RKO (cell line): ENCODE results near the gene MORN1.

Experiments used
- DNase-seq: peaks from one replicate; pipeline ENCODE4 v3.0.0-alpha.2; 2016; ENCODE audit warnings: low spot score

Gene MORN1

DNA sequence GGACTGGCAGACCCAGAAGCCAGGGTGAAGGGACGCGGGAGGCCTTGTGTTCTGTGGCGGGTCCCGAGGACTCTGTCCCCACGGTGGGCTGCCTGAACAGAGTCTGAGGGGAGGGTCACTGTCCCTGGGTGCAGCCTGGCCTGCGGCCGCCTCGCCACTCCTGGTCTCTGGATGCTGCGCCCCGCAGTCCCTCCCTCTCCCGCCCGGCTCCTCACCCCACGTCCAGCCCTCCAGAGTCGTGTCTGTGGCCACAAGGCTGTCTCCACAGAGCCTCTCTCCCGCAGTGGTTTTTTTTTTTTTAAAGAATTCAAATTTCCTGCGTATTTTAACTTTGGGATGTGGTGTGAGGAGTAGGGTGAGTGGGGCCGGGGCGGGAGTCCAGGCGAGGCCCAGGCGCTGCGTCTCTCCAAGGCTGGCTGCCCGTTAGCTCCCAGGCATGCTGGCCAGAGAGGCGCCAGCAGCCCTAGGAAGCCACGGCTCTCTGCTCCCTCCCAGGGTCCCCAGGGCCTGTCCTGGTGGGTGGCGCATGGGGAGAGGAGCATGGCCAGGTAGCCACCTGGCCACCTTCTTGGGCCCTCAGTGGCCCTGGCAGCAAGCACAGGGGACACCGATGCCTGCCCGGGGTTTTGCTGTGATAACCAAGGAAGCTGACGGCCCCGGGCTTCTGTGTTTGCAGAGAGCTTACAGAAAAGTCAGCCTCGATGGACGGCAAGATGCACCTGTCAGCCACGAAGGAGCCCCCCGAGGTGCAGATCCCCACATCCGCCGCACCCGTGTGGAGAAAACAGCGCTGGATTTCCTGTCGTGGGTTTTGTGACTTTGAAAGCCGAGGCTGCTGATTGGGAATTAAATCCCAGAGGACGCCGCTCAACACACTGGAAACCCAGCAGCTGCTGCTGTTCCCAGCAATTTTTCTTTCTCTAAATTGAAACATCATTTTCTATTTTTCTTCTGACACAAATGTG, 72.8 kb downstream of the MORN1 start:
- DNase-seq: no peak

DNA sequence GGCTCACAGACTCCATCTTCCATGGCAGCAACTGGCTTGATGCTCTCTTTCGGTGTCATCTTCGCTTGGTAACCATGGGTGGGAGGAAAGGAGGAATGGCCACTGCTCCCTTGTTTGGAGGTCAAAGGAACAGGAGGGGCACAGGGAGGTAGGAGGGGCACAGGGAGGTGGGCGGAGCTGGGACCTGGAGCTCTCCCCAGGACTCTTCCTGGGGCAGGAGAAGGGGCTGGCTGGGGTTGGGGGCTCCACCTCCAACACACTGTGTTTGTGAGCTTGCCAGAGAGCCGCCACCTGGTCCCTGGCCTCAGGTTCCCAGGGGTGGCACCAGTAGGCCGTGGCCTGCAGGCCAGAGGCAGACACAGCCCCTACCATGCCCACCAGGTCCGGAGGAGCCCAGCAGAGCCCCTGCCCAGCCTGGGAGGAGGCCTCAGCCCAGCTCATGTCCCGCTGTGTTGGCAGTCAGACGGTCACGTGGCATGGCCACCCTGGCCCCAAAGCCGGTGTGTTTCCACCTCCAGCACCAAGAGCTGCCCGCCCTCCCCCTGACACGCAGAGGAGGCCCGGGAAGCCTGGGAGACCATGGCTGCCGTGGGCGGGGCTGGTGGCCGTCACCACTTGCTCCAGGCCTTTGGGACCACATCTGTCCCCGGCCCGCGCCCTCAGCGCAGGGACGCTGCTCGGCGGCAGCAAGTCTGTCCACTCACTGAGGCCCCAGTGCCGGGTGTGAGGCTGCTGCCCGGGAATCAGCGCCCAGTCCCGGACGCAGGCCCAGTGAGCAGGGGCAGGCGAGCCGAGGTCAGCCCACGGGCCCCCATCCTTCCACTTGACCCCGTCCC, 73.9 kb downstream of the MORN1 start:
- DNase-seq: no peak

DNA sequence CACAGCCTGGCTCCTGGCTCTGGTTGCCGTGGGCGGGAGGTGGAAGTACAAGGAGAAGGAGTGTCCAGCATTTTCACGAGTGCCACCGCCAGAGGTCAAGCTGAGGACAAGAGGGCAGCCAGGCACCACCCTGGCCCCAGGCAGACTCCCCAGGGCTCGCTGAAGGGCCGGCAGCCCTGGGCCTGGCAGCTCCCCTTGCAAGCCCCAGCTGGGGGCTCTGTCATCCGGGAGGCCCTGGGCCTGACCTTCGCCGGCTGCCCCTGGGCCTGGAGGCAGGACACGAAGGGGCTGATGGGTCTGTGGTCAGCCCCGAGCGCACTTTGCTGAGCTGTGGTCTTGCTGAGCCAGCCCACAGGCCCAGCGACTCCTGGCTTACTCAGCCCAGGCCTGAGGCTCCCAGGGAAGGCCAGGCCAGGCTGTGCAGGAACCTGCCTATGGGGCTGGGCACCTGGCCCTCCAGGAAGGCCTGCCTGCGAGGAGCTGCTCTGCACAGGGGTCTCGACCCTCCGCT, 74.8 kb downstream of the MORN1 start:
- DNase-seq: no peak

DNA sequence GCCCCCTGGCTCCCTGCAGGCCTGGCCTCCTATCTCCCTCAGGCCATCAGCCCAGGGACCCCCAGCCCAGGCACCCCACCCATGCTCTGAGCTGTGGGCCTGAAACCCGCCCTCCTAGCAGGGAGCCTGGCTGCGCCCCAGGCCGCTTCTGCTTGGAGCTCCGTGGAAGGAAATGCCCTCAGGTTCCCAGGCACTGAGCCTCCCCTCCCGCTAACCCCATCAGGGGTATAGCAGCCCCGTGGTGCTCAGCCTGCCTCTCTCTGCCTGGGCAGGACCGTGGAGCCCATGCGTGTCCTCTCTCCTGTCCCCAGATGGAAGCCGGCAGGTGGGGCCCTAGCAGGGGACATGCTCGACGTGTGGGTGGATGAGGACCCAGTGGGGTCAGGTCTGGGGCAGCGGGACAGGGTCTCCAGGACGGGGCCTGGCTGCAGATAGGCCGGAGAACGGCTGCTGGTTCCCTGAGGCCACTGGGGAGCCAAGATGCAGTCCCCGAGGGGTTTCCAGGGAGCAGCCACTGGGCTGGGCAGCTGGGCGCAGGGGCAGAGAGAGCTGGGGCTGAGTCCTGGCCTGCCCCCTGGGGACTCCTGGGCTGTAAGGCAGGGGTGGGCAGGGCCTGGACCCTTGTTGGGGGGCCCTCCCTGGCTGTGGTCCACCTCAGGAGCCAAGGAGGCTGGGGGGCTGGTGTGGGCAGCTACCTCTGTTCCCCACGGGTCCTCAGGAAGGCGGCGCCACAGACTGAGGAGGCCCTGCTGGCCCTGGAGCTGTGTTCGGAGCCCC, 75.5 kb downstream of the MORN1 start:
- no peak for DNase-seq

DNA sequence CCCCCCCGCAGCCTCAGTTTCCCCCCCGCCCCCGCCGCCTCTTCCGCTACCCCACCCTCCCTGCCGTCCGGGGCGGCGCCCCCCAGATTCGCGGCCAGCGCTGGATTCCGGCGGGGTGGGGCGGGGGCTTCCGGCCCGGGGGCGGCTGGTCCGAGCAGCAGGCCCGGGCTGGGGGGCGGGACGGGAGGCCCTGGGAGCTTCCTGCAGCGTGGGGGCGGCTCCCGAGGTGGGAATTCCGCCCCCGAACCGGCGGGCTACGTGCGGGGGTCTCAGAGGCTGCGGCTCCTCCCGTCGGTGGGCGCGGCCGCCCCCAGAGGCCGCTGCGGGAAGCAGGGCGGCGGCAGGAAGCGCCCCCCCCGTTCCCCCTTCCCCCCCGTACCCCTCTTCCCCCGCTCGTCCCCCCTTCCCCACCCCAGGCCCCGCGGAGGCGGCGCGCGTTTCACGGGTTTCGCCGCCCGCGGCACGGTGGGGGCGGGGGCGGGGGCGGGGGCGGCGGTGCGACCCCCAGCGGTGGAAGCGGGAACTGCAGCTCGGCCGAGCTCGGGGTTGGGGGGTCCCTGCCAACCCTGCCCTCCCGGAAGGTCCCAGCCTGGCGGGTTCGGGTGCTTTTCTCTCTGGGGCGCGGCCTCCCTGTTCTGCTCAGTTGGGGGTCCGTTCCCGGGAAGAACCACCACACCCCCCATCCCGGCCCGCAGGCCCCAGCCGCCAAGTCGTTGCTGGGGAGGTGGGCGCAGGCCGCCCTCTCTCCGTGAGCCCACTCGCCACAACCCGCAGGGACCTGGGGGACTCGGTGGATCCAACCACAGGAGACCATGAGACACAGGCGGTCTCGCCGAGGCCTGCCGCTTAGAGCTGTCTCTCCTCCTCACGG, 76.3 kb downstream of the MORN1 start:
- DNase-seq: peak; percentile 36

DNA sequence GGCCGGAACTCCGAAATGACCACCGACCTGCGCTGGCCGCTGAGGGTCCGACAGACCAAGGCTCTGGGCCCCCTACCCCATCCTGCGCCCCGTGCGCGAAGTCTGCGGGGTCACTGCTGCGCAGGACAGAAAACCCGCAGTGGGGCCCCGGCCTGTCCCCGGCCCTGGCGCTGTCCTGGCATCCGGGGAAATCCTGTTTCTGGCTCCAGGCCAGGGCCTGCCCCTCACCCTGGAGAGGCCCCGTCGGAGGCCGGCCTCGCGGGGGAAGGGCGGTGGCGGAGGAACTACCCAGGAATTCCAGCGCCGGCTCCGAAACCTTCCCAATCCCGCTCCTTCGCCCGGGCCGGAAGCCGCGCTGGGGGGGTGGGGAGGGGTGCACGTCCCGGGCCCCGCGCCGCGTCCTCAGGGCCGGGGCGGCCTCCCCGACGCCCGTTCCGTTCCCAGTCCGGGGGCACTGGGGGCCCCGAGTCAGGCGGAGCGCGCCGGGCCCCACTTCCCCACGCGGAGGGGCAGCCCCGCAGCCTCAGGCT, 77.0 kb downstream of the MORN1 start:
- DNase-seq: peak; percentile 36

DNA sequence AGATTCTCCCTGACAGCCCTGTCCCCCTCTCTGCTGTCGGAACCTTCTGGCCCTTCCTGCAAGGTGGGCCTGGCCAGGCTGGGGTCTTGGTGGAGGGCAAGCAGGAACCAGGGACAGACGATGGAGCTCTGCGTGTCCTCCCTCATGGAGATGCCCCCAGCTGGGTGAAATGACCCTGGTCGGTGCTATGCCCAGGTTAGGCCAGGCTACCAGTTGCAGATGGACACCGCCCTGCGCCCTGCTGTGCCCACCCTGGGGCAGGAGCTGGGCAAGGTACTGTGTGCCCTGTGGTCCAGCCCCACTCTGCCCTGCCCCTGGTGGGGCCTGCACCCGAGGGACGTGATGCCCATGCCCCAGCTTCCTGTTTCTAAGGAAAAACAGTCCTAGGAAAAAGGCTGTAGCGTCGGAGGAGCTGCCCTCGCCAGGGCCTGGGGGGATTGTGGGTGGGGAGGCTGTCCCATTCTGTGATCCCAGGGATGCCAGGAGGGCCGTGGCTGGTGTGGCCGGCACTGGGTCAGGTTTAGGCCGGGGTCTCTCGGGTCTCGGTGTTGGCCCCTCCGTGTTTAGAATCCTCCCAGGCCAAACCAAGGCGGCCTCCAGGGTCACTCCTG, 77.6 kb downstream of the MORN1 start:
- no peak for DNase-seq

DNA sequence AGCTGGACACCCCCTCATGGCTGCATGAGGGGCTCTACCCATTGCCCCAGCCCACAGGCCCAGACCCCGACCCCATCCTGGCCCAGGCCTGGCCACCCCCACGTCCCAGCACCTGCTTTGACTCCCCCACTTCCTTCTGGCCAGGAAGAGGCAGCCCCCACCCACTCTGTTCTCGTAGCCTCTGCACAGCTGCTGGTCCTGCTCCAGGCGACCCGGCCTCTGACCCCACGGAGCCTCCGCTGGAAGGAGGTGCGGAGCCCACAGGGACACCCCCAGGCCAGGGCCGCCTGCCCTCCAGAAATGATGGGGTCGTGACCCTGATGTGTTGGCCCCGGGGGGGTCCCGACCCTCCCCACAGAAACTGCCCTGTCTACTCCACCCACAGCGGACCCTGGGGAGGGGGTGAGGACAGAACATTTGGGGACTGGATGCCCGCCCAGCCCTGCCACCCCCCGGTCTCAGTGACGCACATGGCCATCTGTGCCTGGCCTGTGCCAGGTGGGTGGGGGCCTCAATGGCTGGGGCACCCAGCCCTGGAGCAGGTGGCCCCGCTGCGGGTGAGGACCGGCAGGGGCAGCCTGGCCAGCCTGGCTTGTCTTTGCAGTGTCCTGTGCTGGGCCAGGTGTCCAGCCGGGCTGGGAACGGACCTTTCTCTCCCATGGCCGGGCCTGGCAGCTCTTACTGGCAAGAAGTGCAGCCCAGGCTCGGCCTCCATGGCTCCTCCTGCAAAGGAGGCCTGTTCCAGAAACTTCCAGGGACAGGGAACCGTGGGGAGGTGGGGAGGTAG, 78.6 kb downstream of the MORN1 start:
- DNase-seq: no peak

DNA sequence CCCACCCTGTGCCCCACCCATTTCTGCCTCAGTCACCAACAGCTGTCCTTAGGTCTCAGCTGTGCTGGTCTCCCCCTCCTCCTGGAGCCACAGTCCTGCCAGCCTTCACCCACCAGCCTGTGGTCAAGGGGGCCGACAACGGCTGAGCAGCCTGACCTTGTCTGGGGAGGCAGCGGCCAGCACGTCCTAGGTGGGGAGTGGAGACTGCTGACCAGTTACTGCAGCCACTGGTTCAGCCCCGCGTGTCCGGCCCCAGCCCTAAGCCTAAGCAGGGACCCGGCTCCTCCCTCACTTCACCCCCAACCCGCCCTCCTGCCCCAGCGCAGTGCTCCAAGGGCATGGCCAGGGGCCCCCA, 79.2 kb downstream of the MORN1 start:
- DNase-seq: no peak

DNA sequence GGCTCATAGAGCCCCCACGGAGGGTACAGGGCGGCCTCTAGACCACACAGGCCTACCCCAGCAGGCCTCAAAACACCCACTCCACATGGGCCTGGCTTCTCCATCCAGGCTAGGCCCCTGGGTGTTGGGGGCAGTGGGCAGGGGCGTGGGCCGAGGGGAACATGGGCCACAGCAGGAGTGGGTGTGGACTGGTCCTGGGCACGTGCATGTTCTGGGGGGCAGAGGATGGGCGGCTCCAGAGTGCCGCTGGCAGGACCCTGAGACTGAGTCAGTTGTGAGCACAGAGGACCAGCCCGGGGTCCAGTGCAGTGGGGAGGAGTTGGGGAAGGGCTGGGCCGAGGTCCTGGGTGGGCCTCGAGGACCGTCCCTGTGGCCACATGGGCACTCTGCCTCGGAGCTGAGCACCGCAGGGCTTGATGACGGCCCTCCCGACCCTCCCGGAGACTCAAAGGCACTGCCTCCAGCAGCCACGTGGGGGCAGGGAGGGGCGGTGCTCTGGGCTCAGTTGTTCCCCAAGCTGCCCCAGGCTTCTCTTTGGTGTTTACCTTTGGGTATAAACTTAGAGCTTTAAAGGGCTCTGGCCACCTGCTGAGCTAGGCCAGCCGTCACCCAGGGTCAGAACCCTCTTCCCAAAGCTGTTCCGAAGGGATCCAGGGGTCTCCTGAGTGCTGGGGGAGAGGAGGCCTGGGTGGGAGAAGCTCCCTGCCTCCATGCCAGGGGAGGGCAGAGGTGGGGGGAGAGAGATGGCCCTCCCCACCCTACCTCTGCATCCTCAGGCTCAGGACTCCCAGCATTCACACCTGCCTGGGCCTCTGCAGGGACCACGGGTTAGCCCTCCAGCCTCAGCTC, 79.9 kb downstream of the MORN1 start:
- peak; percentile 22 for DNase-seq

DNA sequence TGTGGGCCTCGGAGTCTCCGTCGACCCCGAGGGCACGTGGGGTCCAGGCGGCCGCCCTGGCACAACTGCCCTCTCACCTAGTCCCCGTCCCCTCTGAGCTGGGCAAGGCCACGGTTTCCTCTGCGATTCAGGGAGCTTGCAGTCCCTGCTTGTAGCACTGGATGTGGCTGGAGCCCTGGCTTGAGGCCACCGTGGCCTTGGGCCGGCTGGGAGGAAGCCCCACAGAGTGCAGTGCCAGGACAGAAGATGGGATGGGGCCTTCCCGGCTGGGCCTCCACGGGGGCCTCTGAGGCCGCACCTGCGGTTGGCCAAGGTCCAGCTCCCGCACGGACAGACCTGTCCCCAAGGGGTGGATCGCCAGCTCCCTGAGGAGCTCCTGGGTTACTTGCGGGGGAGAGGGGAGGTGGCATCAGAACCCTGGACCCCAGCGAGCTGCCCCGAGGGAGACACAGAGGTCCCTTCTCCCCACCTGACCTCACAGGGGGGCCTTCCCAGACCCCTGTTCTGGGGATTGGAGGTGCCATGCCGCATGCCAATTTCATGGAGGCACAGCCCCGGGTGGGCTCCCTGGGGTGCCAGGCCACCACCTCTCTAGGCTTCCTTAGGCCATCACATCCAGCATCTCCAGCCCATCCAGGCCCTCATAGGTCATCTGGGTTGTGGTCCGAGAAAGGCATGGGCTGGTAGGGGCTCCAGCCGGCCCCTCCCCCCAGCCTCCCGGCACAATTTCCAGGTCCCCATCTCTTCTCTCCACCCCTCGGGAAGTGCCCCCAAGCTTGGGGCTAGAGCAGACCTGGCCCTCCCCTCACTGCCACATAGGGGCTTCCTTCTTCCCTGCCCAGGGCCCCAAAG, 80.8 kb downstream of the MORN1 start:
- DNase-seq: no peak

DNA sequence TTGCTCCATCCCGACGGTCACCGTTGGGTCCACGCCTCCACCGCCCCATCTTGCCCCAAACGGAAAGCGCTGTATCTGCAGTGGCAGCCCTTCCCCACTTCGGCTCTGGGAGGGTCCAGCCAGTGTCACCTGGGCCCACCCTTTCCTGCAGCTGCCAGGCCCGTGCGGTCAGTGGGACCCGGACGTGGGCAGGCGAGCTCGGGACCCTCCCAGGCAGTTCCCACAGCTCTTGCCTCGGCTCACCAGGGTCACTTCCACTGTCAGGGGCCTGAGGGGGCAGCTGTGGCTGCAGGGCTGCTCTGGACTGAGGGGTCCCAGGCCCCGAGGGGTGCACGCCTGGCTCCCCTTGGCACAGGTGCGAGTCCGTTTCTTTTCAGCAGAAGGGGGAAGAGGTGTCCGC, 82.5 kb downstream of the MORN1 start:
- no peak for DNase-seq

DNA sequence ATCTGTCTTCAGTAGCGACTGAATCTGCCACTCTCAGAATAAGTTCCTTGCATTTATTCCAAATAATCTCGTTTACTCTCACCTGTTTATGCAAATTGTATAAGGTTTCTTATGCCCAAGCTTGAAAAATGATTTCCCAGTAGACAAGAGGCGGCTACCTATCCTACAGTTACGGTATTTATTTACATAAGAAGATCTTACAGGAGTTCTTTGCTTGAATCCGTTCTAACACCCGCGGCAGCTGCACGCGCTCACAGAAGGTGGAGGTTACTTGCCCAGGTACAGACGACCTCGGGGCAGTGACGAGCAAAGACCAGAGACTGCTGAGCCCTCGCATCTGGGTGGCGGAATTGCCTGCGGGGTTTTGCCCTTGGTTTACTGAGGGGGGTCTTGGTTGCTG, 83.4 kb downstream of the MORN1 start:
- DNase-seq: no peak

DNA sequence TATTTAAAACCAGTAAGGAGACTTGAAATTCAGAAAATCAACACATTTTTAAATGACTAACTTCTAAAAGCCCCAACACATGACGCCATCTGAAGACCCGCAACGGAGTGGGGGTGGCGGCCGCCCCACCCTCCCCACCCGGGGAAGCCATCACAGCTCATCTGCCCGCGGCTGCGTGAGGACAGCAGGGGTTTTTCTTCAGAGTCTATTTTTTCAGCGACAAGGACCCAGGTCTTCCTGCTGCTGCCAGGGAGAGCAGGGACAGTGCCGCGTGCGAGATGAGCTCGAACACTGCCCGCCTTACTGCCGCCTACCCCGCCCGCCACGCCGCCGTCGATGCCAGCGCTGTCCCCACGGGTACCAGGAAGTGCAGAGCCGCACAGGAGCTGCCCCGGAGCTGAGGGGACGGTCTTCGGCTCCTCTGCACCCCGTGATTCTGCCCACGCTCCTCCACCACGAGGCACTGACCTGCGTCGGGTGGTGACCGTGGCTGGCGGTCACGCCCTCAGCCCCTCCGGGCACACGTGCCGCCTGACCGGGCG, 84.2 kb downstream of the MORN1 start:
- DNase-seq: no peak

DNA sequence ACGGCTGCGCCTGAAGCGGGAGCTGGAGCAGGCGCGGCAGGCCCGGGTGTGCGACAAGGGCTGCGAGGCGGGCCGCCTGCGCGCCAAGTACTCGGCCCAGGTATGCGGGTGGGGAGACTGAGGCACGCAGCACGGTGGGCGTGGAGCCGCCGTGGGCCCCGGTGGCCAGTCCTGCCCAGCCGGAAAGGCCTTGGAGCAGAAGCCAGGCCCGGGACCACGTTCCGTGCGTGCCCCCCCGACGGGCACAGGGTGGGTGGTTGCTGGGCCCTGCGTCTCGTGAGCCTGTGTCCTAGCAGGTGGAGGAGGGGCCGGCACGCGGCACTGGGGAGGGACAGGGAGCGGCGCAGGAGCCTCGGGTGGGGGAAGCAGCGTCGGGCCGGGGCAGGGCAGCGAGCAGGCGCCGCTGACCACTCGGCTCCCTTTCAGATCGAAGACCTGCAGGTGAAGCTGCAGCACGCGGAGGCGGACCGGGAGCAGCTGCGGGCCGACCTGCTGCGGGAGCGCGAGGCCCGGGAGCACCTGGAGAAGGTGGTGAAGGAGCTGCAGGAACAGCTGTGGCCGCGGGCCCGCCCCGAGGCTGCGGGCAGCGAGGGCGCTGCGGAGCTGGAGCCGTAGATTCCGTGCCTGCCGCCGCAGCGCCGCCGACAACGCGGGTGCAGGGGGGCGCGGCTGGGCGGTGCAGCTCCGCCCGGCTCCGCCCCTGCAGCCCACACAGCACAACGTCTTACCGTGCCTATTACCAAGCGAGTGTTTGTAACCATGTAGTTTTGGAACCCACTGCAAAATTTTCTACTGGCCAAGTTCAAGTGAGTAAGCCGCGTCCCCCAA, 85.0 kb downstream of the MORN1 start:
- no peak for DNase-seq

DNA sequence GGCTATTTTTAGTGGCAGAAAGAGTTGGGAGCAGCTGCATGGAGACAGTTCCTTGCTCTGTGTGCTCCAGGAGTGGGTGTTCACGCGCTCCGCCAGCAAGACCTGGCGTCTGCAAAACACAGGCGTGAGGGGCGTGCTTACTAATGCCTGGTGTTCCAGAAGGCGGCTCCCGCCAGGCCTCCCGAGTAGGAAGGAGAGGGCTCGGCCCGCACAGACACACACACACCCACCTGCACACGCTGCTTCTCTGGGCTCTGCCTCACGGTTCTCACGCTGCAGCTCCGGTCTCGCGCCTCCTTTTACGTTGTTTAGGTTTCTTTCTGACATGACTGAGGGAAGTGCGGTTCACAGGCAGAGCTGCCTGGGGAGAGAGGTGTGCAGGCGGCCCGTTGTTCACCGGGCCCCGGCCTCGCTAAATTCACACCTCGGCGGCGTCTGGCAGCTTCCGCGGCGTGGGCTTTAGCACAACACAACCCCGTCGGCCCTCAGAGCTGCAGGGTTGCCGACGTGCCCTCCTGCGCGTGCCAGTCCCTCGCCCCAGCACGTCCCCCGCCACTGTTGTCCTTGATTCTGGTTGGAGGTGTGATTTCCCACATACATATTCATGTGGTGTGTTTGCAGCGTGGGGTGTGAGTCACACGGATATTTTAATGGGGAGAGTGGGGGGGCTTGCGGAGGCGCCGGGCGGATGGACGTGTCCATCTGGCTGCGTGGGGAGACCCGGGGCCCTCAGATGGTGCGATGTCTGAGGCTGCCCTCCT, 86.3 kb downstream of the MORN1 start:
- DNase-seq: no peak
